Measurements from ENCODE around the gene CDIP1. TPM values are rescaled to one million over a fixed set of nuclear protein-coding genes. Genes with fewer than 3 reads are reported as not detected.
"Not testable (repeated sequence)": the region's sequence is repeated elsewhere in the genome, so short reads cannot be mapped to it uniquely, and the experiment has no call there.

Gene CDIP1
- 10 to 100 TPM; 10.9 to 26.5 (median 17.3) TPM for polyA plus RNA-seq (ENCODE audit: low read depth in 6 of 6)

DNA sequence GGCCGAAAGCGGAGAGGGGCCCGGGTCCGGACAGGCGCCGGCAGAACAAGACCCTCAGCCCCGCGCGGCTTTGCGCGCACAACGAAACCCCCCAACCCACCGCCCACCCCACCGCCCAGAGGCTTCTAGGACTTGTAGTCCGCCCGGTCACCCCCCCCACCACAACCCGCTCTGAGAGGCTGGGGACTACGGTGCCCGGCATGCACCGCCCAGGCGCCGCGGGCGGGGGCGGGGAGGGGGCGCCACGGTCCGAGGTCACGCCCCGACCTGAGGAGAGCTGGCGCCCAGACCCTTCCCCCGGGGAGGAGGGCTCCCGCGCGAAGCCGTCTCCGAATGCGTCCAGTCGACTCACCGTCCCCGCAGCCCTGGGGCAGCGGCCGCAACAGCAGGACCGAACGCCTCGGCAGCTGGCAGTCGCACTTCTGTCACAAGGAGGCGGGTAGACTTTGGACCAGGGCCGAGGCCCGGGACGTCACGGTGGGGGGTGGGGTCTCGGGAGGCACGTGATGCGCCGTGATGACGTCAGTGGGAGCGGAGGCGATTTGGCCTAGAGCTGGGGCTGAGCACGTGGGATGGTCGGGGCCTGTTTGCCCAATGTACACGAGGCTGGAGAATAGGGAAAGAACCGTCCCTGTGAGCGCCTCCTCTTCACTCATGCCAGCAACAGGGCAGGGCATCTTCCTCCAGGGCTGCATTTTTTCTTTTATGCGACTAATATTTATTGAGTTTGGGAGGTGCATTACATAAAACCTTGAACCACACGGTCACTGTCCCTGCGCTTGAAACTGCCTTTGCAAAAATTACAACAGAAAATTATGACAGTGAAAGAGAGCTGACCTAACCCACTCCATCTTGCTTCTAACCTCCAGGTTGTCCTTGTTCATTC is at the start of gene CDIP1:
CDIP1 (minus strand) TSS at position 424 of the 886 bp plus-strand sequence. CDS start 24,643 bp downstream, outside the sequence.
- peaks cover 0 to 13% (median 4%) of the 10 kb centered on the region in 7 donors for H3K9me3 Mint-ChIP-seq
- peak within 1 kb of the TSS; percentile 77 to 93 (median 85) for H3K4me3 Mint-ChIP-seq
- H3K4me1 Mint-ChIP-seq, result peaks cover 13 to 27% (median 14%) of the 10 kb centered on the region in 3 donors
- DNase-seq, result peak; percentile 95
- no peaks in the 10 kb centered on the region for H3K36me3 Mint-ChIP-seq
- peak; percentile 89 for ATAC-seq (ENCODE audit: low read depth in 2 of 2)
- no peaks in the 10 kb centered on the region for H3K27me3 Mint-ChIP-seq
- peak within 1 kb of the TSS; percentile 79 to 98 (median 95) for H3K27ac Mint-ChIP-seq

DNA sequence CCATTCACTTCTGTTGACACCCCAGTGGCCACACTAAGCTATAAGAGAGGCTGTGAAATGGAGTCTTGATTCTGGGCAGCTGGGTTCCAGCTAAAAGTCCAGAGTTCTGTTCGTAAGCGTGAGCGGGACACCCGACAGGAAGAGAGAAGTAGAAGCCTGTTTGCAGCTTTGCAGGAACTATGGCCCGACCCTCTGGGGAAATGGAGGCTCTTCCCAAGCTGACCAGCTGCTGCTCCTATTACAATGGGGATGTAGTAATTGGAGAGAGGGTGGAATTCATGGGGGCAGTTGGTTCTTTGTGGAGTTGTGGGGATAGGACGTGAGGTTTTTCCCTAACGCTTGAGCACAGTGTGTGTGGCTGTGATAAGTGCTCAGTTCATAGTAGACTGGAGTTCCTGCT is 47.7 kb upstream of the CDIP1 start:
- Mint-ChIP-seq H3K27ac (peak overlapping the region in 1 of 6 donors; percentile 33), H3K4me3 (no peak overlapping the region), H3K4me1 (peaks cover 0 to 4% (median 4%) of the 10 kb centered on the region in 3 donors), H3K27me3 (peaks cover 12 to 30% (median 15%) of the 10 kb centered on the region in 3 donors), H3K9me3 (peaks cover 0 to 13% (median 4%) of the 10 kb centered on the region in 7 donors), H3K36me3 (no peaks in the 10 kb centered on the region)
- ATAC-seq (ENCODE audit: low read depth in 2 of 2) (no peak), DNase-seq (no peak)

DNA sequence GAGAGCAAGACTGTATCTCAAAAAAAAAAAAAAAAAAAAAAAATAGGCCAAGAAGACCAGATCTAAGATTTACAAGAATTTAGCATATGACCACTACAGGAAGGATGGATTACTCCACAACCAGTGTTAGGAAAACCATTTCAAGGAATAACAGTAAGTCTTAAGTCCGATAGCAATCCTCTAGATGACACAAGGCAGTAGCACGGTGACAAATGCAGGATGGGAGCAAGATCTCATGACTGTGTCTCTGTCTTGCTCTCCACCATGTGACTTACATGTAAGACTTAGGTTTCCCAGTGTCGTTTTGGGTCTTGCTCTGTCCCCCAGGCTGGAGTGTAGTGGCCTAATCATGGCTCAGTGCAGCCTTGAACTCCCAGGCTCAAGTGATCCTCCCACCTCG is 45.3 kb upstream of the CDIP1 start:
- DNase-seq (no peak), ATAC-seq (ENCODE audit: low read depth in 2 of 2) (no peak)
- Mint-ChIP-seq H3K27me3 (peaks cover 12 to 27% (median 15%) of the 10 kb centered on the region in 3 donors), H3K36me3 (no peaks in the 10 kb centered on the region), H3K9me3 (peaks cover 0 to 11% (median 4%) of the 10 kb centered on the region in 7 donors), H3K4me3 (no peak overlapping the region), H3K4me1 (peaks cover 0 to 4% (median 4%) of the 10 kb centered on the region in 3 donors), H3K27ac (peak overlapping the region in 1 of 6 donors; percentile 59)

DNA sequence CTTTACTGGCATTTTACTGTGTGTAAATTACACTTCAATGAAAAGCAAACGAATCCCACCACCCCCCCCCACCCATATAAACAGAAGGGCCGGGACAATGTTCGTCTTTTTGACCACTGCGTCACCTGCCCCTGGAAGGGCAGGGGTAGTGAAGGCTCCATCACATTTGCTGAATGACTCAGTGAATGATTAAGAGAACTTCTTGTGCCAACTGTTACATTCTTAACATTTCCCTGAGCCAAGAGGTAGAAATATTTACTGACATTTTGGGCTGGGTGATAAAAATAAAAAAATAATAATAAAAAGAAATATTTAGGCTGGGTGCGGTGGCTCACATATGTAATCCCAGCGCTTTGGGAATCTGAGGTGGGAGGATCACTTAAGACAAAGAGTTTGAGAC is 41.7 kb upstream of the CDIP1 start:
- H3K4me1 Mint-ChIP-seq, result no peaks in the 10 kb centered on the region
- DNase-seq, result no peak
- H3K27me3 Mint-ChIP-seq, result no peaks in the 10 kb centered on the region
- no peak overlapping the region for H3K4me3 Mint-ChIP-seq
- H3K27ac Mint-ChIP-seq, result no peak overlapping the region
- H3K9me3 Mint-ChIP-seq, result no peaks in the 10 kb centered on the region
- H3K36me3 Mint-ChIP-seq, result no peaks in the 10 kb centered on the region
- no peak for ATAC-seq (ENCODE audit: low read depth in 2 of 2)

DNA sequence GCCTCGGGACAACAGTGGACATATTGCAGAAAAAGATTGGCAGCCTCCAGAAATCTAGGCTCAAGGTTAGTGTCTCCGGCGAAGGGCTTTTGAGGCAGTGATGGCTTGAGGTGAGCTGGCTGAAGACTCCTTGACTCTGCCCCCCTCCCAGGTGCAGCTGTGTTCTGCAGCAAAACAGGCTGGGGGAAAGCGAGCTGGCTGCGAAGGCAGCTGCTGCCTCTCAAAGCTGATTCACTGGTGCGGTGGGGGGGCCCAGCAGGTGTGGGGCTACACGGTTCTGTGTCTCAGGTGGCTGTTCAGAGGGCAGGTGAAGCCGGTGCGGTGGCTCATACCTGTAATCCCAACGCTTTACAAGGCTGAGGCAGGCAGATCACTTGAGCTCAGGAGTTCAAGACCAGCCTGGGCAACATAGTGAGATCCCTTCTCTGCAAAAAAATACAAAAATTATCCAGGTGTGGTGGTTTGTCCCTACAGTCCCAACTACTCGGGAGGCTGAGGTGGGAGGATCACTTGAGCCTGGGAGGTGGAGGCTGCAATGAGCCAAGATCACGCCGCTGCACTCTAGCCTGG is 40.5 kb upstream of the CDIP1 start:
- no peak overlapping the region for H3K27ac Mint-ChIP-seq
- DNase-seq, result no peak
- H3K4me1 Mint-ChIP-seq, result no peaks in the 10 kb centered on the region
- no peak for ATAC-seq (ENCODE audit: low read depth in 2 of 2)
- no peaks in the 10 kb centered on the region for H3K27me3 Mint-ChIP-seq
- H3K36me3 Mint-ChIP-seq, result no peaks in the 10 kb centered on the region
- H3K4me3 Mint-ChIP-seq, result no peak overlapping the region
- no peaks in the 10 kb centered on the region for H3K9me3 Mint-ChIP-seq

DNA sequence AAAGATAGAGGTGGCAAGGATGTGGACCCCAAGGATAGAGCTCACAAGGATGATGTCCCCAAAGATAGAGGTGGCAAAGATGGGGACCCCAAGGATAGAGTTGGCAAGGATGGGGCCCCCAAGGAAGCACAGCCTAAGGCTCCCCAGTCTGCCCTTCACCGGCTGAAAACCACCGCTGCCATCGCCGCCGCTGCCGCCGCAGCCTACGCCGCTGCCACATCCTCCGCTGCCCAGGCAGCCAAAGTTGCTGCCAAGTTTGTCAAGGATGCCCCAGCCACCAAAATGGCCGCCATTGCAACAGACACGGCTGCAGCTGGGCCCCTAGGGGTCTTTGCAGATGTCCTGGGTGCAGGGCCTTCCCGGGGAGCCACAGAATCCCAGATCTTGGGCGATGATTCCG is 37.4 kb upstream of the CDIP1 start:
- H3K36me3 Mint-ChIP-seq, result no peaks in the 10 kb centered on the region
- no peak overlapping the region for H3K27ac Mint-ChIP-seq
- no peaks in the 10 kb centered on the region for H3K4me1 Mint-ChIP-seq
- no peaks in the 10 kb centered on the region for H3K9me3 Mint-ChIP-seq
- no peak overlapping the region for H3K4me3 Mint-ChIP-seq
- peaks cover 0 to 3% (median 0%) of the 10 kb centered on the region in 3 donors for H3K27me3 Mint-ChIP-seq
- DNase-seq, result no peak
- ATAC-seq (ENCODE audit: low read depth in 2 of 2), result no peak

DNA sequence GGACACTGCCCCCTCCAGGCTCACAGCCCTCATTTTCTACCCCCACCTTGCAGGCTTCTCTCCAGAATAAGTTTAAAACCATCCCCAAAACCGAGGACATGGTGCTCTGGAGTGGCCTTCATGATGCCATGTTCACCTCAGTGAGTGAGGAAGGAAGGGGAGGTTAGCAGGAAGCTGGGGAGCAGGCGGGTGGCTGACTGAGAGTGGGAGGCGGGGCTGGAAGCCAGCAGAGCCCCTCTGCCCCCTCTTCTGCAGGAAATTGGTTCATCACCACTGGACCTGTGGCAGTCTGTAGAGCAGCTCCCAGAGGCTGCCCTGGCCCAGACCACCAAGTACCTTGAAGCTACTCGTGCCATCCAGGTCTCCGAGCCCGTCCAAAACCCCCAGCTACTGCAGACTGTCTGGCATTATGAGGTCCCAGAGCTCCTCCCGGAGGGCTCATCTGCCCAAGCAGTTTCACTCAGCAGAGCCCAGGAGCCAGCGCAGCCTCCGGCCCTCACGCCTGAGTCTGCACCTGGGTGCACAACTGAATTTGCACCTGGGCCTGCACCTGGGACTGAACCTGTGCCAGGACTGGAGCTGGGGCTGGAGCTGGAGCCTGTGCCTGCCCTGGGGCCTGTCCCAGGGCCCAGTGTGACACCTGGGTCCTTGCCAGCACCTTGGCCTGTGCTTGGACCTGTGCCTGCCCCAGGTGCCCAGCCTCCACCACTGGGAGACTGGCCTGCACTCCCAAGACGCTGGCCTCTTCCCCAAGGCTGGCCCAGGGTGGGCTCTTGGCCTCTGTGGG is 36.5 kb upstream of the CDIP1 start:
- H3K36me3 Mint-ChIP-seq, result no peaks in the 10 kb centered on the region
- no peak overlapping the region for H3K4me3 Mint-ChIP-seq
- H3K4me1 Mint-ChIP-seq, result no peaks in the 10 kb centered on the region
- DNase-seq, result no peak
- ATAC-seq (ENCODE audit: low read depth in 2 of 2), result no peak
- H3K27ac Mint-ChIP-seq, result no peak overlapping the region
- no peaks in the 10 kb centered on the region for H3K9me3 Mint-ChIP-seq
- H3K27me3 Mint-ChIP-seq, result peaks cover 0 to 3% (median 0%) of the 10 kb centered on the region in 3 donors

DNA sequence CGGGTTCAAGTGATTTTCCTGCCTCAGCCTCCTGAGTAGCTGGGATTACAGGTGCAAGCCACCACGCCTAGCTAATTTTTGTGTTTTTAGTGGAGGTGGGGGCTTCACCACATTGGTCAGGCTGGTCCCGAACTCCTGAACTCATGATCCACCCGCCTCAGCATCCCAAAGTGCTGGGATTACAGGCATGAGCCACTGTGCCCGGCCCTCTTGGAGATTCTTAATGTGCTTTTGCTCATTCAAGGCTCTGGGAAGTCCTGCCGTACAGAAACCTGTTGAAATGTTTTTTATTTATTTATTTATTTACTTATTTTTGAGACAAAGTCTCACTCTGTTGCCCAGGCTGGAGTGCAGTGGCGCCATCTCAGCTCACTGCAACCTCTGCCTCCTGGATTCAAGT is 35.4 kb upstream of the CDIP1 start:
- not testable (repeated sequence) for H3K36me3 Mint-ChIP-seq; H3K27me3 Mint-ChIP-seq; H3K9me3 Mint-ChIP-seq; ATAC-seq (ENCODE audit: low read depth in 2 of 2); H3K27ac Mint-ChIP-seq; H3K4me1 Mint-ChIP-seq; DNase-seq; H3K4me3 Mint-ChIP-seq

DNA sequence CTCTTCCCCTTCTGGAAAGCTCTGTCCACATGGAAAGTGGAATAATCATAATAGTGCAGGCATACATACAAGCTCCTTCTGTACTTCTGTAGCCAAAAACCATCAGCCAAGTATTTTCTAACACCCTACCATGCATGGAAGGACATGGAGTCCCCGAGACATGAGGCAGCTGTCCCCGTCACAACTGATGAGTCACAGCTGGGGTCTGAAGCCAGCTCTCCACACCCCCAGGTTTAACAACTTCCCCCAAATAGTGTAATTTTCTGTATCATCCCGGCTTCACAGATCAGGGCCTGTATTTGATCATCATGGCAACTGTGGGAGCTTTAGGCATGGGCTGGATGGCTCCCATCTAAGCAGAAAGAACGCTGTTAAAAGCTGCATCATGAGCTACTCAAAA is 34.1 kb upstream of the CDIP1 start:
- H3K9me3 Mint-ChIP-seq, result no peaks in the 10 kb centered on the region
- DNase-seq, result no peak
- H3K4me3 Mint-ChIP-seq, result no peak overlapping the region
- no peaks in the 10 kb centered on the region for H3K4me1 Mint-ChIP-seq
- ATAC-seq (ENCODE audit: low read depth in 2 of 2), result no peak
- H3K27ac Mint-ChIP-seq, result no peak overlapping the region
- H3K36me3 Mint-ChIP-seq, result no peaks in the 10 kb centered on the region
- peaks cover 0 to 3% (median 0%) of the 10 kb centered on the region in 3 donors for H3K27me3 Mint-ChIP-seq

DNA sequence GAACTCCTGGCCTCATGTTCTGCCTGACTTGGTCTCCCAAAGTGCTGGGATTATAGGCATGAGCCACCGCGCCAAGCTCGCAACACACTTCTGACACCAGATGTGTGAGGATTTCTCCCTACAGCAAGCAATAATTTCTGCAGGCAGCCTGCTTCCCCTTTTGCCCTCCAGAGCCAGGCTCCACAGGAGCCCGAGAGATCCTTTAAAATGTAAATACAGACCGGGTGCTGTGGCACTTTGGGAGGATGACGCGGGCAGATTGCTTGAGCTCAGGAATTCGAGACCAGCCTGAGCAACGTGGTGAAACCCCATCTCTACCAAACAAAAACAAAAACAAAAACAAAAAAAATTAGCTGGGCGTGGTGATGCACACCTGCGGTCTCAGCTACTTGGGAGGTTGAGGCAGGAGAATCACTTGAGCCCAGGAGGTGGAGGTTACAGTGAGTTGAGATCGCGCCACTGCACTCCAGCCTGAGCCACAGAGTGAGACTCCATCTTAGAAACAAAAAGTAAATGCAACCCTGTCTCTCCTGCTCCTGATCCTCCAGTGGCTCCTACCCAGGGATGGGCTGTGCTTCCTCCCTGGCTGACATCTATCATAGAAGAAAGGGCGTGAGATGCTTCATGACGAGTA is 32.2 kb upstream of the CDIP1 start:
- Mint-ChIP-seq H3K4me3 (no peak overlapping the region), H3K9me3 (no peaks in the 10 kb centered on the region), H3K36me3 (no peaks in the 10 kb centered on the region), H3K27me3 (peaks cover 0 to 3% (median 0%) of the 10 kb centered on the region in 3 donors), H3K4me1 (no peaks in the 10 kb centered on the region), H3K27ac (peak overlapping the region in 1 of 6 donors; percentile 44)
- ATAC-seq (ENCODE audit: low read depth in 2 of 2) (no peak), DNase-seq (no peak)

DNA sequence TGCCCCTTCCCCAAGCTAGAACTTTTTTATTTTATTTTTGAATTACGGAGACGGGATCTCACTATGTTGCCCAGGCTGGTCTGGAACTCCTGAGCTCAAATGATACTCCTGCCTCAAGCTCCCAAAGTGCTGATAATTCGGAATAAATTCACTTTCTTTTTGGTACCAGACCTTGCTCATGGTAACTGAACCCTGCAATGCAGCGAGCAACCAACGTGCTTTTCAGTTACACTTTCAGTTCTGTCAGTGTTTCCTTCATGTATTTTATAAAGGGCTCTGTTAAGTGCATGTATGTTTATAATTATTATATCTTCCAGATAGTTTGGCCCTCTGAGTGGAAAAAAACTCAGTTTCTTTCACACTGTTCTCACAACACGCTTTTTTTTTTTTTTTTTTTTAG is 31.5 kb upstream of the CDIP1 start:
- H3K4me1 Mint-ChIP-seq, result no peaks in the 10 kb centered on the region
- DNase-seq, result no peak
- no peak for ATAC-seq (ENCODE audit: low read depth in 2 of 2)
- no peak overlapping the region for H3K27ac Mint-ChIP-seq
- peaks cover 0 to 3% (median 0%) of the 10 kb centered on the region in 3 donors for H3K27me3 Mint-ChIP-seq
- H3K4me3 Mint-ChIP-seq, result no peak overlapping the region
- H3K36me3 Mint-ChIP-seq, result no peaks in the 10 kb centered on the region
- no peaks in the 10 kb centered on the region for H3K9me3 Mint-ChIP-seq

DNA sequence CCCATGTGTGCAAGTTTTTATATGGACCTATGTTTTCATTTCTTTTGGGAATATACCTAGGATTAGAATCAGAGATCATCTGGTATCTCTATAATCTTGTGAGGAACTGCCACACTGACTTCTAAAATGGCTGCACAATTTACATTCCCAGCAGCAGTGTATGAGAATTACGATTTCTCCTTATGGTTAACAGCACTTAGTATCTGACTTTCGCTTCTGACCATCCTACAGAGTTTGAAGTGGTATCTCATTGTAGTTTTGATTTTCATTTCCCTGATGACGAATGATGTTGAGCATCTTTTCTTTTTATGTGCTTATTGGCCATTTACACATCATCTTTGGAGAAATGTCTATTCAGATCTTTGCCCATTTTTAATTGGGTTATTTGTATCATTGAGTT is 27.6 kb upstream of the CDIP1 start:
- H3K27me3 Mint-ChIP-seq, result no peaks in the 10 kb centered on the region
- no peaks in the 10 kb centered on the region for H3K4me1 Mint-ChIP-seq
- no peaks in the 10 kb centered on the region for H3K9me3 Mint-ChIP-seq

DNA sequence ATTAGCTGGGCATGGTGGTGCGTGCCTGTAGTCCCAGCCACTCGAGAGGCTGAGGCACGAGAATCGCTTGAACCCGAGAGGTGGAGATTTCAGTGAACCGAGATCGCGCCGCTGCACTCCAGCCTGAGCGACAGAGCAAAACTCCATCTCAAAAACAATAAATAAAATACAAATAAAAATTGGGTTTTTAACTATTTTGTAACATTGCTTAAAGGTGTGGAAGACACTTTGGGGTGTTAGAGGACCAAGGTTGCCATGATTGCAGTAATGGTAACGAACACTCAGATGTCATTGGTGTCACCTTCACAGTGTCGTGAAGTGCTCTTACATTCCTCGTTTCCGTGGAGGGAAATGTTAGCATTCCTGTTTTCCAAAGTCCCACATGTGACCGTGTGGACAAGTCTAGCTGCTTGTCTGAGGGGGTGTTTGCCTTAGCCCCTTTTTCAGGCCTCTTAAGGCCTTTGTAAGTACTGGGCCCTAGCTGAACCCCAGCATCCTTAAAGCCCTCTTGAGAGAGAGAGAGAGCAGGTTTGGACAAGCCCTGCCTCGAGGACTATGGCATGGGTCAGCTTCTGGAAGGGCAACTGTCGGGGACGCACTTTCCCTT is 26.2 kb upstream of the CDIP1 start:
- Mint-ChIP-seq H3K27me3 (no peaks in the 10 kb centered on the region), H3K36me3 (no peaks in the 10 kb centered on the region), H3K9me3 (no peaks in the 10 kb centered on the region), H3K4me3 (no peak overlapping the region), H3K27ac (no peak overlapping the region), H3K4me1 (no peaks in the 10 kb centered on the region)
- DNase-seq (no peak), ATAC-seq (ENCODE audit: low read depth in 2 of 2) (no peak)

More for the DNA sequence above, 27.6 kb upstream of the CDIP1 start:
- Mint-ChIP-seq H3K36me3 (no peaks in the 10 kb centered on the region), H3K27ac (no peak overlapping the region), H3K4me3 (no peak overlapping the region)
- no peak for ATAC-seq (ENCODE audit: low read depth in 2 of 2)
- DNase-seq, result no peak
